ENCODE results near the gene OR2W1.
A peak's percentile ranks its signal among the peaks of the same experiment; 100 is the strongest.

OR2W1 gene

GRCh38 chr6:29071831-29072723, 27.1 kb upstream of the OR2W1 start:
- TF ChIP-seq CTCF (IDR thresholded peaks at IDR 0.05; ENCODE audit: control insufficient read depth, insufficient read depth, low read depth, low read length, missing control alignments): peak; percentile 34
- no peak for DNase-seq (ENCODE audit: low read depth)
- H3K4me3 ChIP-seq (ENCODE audit: control insufficient read depth, low read depth, low read length): no peak overlapping the region

GRCh38 chr6:29051680-29052079, 6.7 kb upstream of the OR2W1 start:
- TF ChIP-seq CTCF (IDR thresholded peaks at IDR 0.05; ENCODE audit: control insufficient read depth, insufficient read depth, low read depth, low read length, missing control alignments): no peak
- no peak overlapping the region for H3K4me3 ChIP-seq (ENCODE audit: control insufficient read depth, low read depth, low read length)
- no peak for DNase-seq (ENCODE audit: low read depth)

- no peak for DNase-seq (ENCODE audit: low read depth)
- no peak for TF ChIP-seq CTCF (IDR thresholded peaks at IDR 0.05; ENCODE audit: control insufficient read depth, insufficient read depth, low read depth, low read length, missing control alignments)
- no peak overlapping the region for H3K4me3 ChIP-seq (ENCODE audit: control insufficient read depth, low read depth, low read length)
These were observed 9.0 kb downstream of the OR2W1 start for GRCh38 chr6:29035951-29036350.

- DNase-seq (ENCODE audit: low read depth): no peak
- H3K4me3 ChIP-seq (ENCODE audit: control insufficient read depth, low read depth, low read length): no peak overlapping the region
- no peak for TF ChIP-seq CTCF (IDR thresholded peaks at IDR 0.05; ENCODE audit: control insufficient read depth, insufficient read depth, low read depth, low read length, missing control alignments)
These were observed 16.2 kb downstream of the OR2W1 start for GRCh38 chr6:29028821-29029220.

- no peak for TF ChIP-seq CTCF (IDR thresholded peaks at IDR 0.05; ENCODE audit: control insufficient read depth, insufficient read depth, low read depth, low read length, missing control alignments)
- H3K4me3 ChIP-seq (ENCODE audit: control insufficient read depth, low read depth, low read length): no peak overlapping the region
- DNase-seq (ENCODE audit: low read depth): no peak
These were observed 18.9 kb downstream of the OR2W1 start for GRCh38 chr6:29025927-29026585.

- TF ChIP-seq CTCF (IDR thresholded peaks at IDR 0.05; ENCODE audit: control insufficient read depth, insufficient read depth, low read depth, low read length, missing control alignments): no peak
- DNase-seq (ENCODE audit: low read depth): no peak
- no peak overlapping the region for H3K4me3 ChIP-seq (ENCODE audit: control insufficient read depth, low read depth, low read length)
These were observed 23.5 kb downstream of the OR2W1 start for GRCh38 chr6:29021434-29021833.

Data from AG09309 (cell line).